ENCODE measurements around the gene GEMIN7.

- TF ChIP-seq CTCF (IDR thresholded peaks at IDR 0.05) (no peak), POLR2A (IDR thresholded peaks at IDR 0.05) (no peak)
Observed at GRCh38 chr19:45139286-45140143, 60.5 kb downstream of the GEMIN7 start.
